HEK293 (cell line): ENCODE results near the gene PLB1.

Experiments used
- OVOL3 ChIP-seq: fragments of 450-650 bp; formaldehyde crosslinking; IDR thresholded peaks from 2 replicates; pipeline ENCODE4 v1.5.1; 2016; ENCODE audit warnings: missing biosample characterization, missing genetic modification characterization
- TF ChIP-seq, protein P1 (sequence below): fragments of 450-650 bp; formaldehyde crosslinking; IDR thresholded peaks from 2 replicates; pipeline ENCODE4 v1.5.1; 2016; ENCODE audit warnings: missing biosample characterization, missing genetic modification characterization

DNA sequence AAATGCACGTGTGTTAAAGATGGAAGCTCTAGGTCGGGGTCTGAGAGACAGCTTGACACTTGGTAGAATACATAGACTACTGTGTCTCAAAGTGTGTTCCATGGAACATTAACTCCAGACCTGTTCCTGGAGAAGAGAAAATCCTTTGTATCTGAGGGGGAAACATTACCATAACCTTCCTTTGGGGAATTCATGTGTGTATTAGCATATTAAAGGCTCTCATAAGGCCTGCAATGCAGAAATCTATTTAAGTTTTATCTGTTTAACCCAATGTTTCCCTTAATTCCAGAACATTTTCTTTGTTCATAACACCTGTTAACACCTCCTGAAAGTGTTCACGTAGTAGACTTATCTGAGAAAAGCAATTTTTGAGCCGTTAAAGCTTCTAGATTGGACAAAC lies 99.5 kb downstream of the PLB1 start:
- TF ChIP-seq, protein P1, sequence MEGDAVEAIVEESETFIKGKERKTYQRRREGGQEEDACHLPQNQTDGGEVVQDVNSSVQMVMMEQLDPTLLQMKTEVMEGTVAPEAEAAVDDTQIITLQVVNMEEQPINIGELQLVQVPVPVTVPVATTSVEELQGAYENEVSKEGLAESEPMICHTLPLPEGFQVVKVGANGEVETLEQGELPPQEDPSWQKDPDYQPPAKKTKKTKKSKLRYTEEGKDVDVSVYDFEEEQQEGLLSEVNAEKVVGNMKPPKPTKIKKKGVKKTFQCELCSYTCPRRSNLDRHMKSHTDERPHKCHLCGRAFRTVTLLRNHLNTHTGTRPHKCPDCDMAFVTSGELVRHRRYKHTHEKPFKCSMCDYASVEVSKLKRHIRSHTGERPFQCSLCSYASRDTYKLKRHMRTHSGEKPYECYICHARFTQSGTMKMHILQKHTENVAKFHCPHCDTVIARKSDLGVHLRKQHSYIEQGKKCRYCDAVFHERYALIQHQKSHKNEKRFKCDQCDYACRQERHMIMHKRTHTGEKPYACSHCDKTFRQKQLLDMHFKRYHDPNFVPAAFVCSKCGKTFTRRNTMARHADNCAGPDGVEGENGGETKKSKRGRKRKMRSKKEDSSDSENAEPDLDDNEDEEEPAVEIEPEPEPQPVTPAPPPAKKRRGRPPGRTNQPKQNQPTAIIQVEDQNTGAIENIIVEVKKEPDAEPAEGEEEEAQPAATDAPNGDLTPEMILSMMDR (tag by site-specific recombination), result no peak
- no peak for TF ChIP-seq OVOL3 (tag by site-specific recombination)
